Measurements from ENCODE around the gene LAMB2. TPM values are rescaled to one million over a fixed set of nuclear protein-coding genes. Genes with fewer than 3 reads are reported as not detected.

LAMB2 gene
- total and polyA plus RNA-seq, 10 of the 15 experiments (the other 5 are each of a cell fraction or from before 2014, with no cell fraction given): 0.13 to 3.2 (median 0.64) TPM; not detected in 3

- Histone ChIP-seq H3K79me2 (ENCODE audit: control insufficient read depth, insufficient read depth, low read length) (no peaks in the 10 kb centered on the region), H3K4me2 (ENCODE audit: control insufficient read depth, insufficient read depth) (no peak overlapping the region), H3K4me3 (no peak overlapping the region), H3K27me3 (replicated peaks in 1 of 2; ENCODE audit: control insufficient read depth in 2 of 2, insufficient read depth in 2 of 2, low read length in 1 of 2) (peaks cover 3 to 4% of the 10 kb centered on the region in 2 experiments; a peak in 2 of 4 replicates), H3K36me3 (ENCODE audit: control insufficient read depth in 2 of 2, insufficient read depth in 2 of 2, low read length in 1 of 2) (no peaks in the 10 kb centered on the region), H3K4me1 (ENCODE audit: control insufficient read depth, insufficient read depth, low read length) (no peaks in the 10 kb centered on the region), H3K9me3 (replicated peaks; ENCODE audit: control insufficient read depth, insufficient read depth, low read length) (no peaks in the 10 kb centered on the region), H3K9ac (ENCODE audit: control insufficient read depth, insufficient read depth, low read length) (no peak overlapping the region), H2AFZ (ENCODE audit: control insufficient read depth, low read depth, low read length) (no peak overlapping the region), H3K27ac (ENCODE audit: control insufficient read depth, insufficient read depth) (no peak overlapping the region), H4K20me1 (ENCODE audit: control insufficient read depth, insufficient read depth) (no peaks in the 10 kb centered on the region)
- RAD21 ChIA-PET (ENCODE audit: unreplicated experiment): no interaction called here
- TF ChIP-seq SMC3 (IDR thresholded peaks at IDR 0.05; ENCODE audit: borderline replicate concordance, low read length) (no peak), SPI1 (IDR thresholded peaks at IDR 0.05; ENCODE audit: borderline replicate concordance, insufficient read depth, low read depth, low read length) (no peak), RUNX3 (IDR thresholded peaks at IDR 0.05; ENCODE audit: low read length) (peak; percentile 36; the same call in 1 of the 2 replicates), ZNF687 (IDR thresholded peaks at IDR 0.05) (no peak), ZNF622 (IDR thresholded peaks at IDR 0.05) (no peak), BACH1 (IDR thresholded peaks at IDR 0.05; ENCODE audit: borderline replicate concordance) (no peak)
- ATAC-seq (no peak; the same call in 2 of the 3 replicates), DNase-seq (ENCODE audit: low read depth, low spot score) (no peak), FAIRE-seq (no peak)
- WGBS (ENCODE audit: insufficient coverage, insufficient replicate concordance, low lambda C conversion rate, missing lambda C conversion rate): 7% methylated on average over 26 of the region's 30 CpGs
- no TSS peak for BruUV-seq (replicated peaks)
- POLR2A ChIA-PET: no interaction called here
- CTCF ChIA-PET: no interaction called here
- in situ Hi-C loops (cut with MboI) (no loop called here), intact Hi-C loops (cut with micrococcal nuclease; ENCODE audit: unreplicated experiment) (no loop called here)
- SMC1A ChIA-PET (ENCODE audit: uncharacterized antibody, unreplicated experiment): no interaction called here
Observed at GRCh38 chr3:49133226-49133951, 539 bp upstream of the LAMB2 start.
